Left hindlimb (tissue), 1 donor: Measurements from ENCODE around the gene EMC6.

Experiments used
- DNase-seq: peaks from one replicate; pipeline ENCODE4 v3.0.0-alpha.2; 2018

EMC6 gene

DNA sequence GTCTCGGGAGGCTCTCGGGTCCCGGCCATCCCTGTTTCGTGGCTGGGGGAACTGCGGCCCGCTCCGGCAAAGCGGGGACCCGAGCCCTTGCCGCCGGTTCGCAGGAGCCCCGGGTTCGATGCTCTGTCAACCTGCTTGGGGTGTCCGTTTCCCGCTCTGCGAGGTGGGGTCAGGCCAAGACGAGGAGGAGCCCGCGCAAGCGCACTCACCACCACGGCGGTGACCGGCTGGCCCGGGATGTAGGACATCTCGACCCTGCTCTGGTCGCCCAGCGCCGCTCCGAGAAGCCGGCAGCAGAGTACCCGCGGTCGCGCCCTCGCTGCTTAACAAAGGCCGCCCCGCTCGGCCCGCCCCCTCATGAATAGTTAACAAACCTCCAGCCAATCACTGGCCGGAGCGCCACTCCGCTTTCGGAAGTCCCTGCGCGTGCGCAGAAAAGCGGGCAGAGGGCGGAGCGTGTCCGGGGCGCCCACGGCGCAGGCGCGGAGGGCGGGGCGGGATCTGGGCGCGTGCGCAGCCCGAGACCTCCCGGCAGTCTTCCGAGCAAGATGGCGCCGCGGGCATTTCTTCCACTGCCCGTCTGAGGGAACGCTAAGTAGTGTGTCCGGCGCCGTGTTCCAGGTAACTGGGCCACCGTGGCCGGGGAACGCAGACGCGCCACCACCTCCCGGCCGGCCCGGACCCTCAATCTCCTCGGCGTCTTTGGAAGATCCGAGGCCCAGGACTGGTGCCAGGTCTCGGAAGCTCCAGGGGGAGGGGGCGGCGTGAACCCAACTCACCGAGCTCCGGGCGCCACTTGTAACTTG is at the start of gene EMC6, which contains the start of gene TAX1BP3:
Gene EMC6 (plus strand): TSS at position 534 of the 806 bp plus-strand sequence. CDS start 335 bp downstream, outside the sequence.
Gene TAX1BP3 (minus strand): TSS at position 300 of the 806 bp plus-strand sequence. CDS start 52 bp downstream, at position 248.
- peak; percentile 99 for DNase-seq

DNA sequence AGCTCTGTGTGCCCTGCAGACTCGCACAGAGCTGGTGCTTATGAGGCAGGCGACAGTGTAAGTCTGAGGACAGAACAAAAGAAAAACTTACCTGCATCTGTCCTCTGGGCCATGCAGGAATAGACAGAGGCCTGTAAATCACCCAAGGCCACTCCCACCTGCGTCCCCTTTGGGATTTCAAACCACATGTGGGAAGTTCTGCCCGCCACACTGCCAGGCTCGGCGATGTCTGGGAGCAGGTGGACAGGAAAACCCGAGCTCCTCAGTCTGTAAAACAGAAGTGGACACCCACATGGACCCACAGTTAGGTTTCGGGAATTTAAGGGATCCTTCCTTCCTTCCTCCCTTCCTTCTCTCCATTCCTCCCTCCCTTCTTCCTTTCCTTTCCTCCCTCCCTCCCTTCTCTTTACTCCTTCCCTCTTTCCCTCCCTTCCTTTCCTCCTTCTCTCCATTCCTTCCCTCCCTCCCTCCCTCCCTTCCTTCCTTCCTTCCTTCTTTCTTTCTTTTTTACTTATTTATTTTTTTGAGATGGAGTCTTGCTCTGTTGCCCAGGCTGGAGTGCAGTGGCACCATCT is 47.4 kb upstream of the EMC6 start:
- DNase-seq: peak; percentile 7

DNA sequence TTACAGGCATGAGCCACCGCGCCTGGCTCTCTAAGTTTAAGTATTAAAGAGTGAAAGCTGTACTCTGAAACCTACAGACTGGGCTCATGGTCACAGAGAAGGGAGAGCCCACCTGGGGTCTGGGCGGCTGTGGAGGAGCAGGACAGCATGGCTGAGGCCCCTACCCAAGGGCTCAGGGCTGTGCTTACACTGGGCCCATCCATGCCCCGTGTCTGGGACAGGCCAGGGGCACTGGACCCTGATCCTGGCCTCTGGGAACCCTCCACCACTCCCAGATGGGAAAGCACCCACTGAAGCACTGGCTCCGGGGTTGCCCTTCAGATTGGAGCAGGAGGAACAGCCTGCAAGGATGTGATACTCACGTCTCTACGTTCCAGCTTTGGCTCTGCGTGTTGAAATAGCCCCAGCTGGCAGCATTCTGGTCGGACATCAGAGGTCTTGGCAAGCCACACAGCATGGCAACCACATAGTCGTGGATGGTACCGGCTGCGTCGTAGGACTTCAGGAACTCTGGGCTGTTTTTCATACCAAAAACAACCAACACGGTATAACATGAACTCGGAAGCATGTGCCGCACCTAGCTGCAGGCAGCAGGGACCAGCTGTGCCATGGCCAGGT is 45.5 kb upstream of the EMC6 start:
- DNase-seq: peak; percentile 27

DNA sequence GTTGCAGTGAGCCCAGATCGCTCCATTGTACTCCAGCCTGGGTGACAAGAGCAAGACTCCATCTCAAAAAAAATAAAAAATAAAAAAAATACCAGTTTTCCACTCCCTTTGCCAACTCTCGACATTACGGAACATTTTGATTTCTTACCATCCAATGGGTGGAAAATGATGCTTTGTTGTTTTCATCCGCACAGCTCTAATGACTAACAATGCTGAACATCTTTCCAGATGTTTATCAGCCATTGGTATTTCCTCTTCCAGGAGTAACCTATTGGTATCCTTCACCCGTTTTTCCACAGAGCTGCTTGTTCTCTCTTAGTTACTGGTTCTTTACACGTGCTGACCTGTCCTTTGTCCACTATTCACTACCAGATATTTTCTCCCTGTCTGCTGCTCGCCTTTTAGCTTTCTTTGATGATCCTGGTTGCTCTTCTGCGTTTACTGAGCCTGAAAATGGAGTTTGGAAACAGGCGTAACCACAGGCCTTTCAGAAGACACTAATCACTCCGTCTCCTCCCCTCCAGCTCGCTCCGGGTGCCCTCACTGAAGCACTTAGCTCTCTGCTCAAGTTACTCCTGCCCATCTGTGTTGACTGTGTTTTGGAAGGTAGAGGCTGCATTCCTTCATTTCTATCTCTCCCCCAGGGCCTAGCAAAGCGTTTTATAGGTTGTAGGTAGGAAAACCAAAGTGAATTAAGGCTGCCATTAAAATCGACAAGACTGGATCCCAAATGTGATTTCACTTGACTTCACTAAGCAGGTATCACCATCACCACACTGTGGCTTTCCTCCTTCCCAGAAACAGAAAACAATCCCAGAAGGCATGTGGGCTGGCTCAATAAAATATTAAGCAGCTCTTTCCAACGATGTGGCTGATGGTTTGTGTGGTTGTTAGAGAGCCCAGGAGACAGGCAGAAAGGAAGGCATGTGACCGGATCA is 41.5 kb upstream of the EMC6 start:
- no peak for DNase-seq

DNA sequence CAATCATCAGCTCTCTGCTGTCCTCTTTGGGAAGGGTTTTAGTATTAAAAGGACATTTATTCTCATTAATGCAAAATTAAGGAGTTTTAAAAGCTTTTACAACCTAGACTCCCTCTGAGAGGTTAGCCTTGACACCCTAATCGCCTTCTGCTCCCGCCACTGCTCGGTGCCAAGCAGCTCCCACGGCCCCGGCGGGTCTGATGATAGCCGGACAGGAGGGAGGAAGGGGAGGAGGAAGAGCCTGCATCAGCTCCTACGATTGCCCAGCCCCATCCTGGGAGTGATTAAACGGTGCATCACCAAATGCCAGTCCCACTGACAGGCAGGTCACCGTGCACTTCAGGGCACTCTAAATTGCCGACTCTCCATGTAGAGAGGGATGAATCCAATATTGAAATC is 40.8 kb upstream of the EMC6 start:
- no peak for DNase-seq

DNA sequence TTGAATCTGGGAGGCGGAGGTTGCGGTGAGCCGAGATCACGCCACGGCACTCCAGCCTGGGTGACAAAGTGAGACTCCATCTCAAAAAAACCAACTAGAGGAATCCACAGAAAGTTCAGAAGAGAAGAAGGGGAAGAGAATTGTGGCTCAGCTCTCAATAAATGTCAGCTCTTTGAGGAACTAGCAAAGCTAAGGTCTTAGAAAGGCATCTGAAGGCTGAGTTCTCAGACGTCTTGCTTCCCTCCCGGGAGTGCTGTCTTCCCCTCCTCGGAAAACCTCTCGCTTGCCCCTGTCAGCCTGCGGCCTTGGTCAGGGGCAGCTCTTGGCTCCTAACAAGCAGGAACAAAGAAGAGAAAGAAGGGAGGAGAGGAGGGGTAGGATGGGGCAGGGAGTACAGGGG is 37.8 kb upstream of the EMC6 start:
- no peak for DNase-seq

DNA sequence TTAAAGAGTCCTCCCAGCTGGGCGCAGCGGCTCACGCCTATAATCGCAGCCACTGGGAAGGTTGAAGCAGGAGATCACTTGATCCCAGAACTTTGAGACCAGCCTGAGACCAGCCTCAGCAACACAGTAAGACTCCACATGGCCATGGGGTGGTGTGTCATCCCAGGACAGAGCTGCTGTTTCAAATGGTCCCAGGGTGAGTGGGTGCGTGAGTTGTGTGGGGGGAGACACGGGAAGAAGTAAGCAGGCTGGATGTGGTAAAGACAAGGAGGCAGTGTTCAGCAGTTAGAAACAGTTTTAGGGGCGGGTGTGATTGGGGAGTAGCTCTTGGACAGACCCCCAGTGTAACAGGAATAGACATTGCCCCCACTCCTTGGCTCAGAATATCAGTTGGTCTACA is 36.3 kb upstream of the EMC6 start:
- no peak for DNase-seq

DNA sequence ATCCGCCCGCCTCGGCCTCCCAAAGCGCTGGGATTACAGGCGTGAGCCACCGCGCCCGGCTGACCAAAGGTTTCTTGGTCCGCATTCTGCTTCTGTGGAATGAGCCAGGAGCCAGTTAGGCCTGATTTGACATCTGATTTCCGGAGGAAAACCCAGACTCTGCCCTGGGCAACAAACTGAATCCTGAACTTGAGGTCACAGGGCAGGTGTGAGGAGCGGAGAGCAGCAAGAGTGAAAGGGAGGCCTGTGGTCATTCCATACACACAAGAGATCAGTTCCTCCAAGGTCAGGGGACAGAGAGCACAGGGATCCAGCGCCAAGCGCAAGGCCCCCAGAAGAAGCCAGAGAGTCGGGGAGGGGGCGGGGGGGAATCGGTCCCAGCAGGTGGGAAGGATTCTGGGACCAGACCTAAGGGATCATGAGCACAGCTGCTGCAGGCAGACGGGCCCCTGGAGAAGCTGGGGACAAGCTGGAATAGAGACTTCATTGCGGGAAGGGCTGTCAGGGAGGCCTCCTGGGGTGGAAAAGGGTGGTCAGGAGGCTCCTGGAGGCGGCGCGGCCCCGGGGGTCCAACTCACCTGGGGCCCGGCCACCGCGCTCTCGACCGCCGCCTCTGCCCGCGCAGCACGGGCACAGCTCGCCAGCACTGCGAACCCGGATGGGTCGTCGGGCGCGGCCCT is 33.0 kb upstream of the EMC6 start:
- DNase-seq: peak; percentile 51

DNA sequence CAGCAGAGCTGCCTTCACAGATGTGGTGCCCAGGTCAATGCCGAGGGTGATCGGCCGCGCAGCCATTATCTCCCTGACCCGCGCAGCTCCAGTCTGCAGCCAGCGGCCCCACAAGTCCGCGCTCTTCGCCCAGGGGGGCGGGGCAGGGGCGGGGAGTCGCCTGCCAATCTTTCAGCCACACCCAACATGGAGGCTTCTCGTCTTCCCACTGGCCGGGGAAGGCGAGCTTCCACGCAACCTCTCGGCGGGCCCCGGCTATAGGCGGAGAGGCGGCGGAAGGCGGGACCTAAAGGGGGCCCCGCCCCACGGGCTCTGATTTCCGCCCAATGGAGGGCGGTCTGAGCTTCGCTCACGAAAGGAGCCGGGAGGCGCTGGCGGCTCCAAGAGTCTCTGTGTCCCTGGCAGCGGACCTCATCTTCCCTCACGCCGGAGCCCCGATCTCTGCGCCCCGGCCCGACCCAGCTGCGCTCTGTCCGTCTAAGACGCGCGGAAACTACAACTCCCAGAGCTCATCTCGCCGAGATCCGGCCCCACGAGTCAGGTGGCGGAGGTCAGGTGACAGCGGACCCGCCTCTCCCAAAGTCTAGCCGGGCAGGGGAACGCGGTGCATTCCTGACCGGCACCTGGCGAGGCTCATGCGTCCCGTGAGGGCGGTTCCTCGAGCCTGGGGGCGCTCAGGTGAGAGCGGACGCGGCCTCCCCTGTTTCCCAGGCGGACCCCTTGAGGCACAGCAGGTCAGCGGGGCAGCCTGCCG is 32.3 kb upstream of the EMC6 start, which contains the start of the genes CTNS and SHPK:
Gene CTNS (plus strand): TSS at position 607 of the 754 bp plus-strand sequence. CDS start 3,447 bp downstream, outside the sequence.
Gene SHPK (minus strand): TSS at position 97 of the 754 bp plus-strand sequence. CDS start 31 bp downstream, at position 66.
- DNase-seq: peak; percentile 98

DNA sequence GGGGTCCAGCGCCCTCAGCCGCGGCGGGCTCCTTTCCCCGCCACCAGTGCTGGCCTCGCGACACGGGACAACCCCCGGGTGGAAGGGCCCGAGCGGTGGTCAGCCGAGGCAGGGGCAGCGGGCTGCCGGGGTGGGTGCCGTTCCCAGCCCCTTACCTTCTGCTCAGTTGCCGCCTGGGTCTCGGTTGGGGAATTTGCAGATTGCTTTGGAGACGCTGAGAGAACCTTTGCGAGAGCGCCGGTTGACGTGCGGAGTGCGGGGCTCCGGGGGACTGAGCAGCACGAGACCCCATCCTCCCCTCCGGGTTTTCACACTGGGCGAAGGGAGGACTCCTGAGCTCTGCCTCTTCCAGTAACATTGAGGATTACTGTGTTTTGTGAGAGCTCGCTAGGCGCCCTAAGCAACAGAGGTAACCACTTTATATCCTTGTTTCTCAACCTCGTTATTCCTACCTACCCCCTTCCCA is 31.7 kb upstream of the EMC6 start:
- no peak for DNase-seq

DNA sequence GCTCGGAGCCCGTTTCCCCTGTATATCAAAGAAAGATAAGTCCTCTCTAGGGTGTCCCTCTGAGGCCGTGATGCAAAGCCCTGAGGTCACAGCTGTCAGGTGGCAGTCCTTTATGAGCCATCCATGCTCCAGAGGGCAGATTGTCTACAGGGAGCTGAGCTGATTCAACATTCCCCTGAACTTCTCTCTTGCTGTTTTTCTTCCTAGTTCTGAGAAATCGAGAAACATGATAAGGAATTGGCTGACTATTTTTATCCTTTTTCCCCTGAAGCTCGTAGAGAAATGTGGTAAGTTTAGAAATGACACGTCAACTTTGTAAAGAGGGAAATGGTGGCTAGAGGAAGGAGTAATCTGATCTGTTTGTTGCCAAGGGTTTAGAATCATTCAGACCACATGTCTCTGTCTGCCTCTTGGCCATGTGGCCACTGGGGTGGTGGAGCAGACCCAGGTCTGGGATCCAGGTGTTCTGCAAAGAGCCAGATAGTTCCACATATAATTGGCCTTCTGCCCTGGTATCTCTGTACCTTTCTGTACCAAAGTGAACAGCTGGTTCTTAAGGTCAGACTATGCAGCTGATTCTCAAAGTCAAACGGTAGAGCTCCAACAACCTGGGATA is 28.5 kb upstream of the EMC6 start:
- DNase-seq: no peak

DNA sequence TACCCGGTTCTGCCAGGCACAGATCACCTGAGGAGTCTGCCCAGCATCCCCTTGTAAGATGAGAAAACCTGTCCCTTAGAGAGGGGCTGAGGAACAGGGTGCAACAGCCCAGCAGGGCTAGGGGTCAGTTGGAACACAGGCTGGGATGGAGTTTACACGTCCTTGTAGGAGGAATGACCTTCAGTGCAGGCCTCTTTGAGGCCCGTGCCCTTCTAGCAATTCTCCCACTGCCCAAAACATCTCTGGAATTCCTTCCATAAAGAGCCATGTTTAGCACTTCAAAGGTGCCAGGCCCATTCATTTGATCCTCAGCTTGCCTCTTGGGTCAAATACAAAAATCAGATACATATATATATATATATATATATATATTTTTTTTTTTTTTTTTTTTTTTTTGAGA is 27.6 kb upstream of the EMC6 start:
- DNase-seq: no peak

DNA sequence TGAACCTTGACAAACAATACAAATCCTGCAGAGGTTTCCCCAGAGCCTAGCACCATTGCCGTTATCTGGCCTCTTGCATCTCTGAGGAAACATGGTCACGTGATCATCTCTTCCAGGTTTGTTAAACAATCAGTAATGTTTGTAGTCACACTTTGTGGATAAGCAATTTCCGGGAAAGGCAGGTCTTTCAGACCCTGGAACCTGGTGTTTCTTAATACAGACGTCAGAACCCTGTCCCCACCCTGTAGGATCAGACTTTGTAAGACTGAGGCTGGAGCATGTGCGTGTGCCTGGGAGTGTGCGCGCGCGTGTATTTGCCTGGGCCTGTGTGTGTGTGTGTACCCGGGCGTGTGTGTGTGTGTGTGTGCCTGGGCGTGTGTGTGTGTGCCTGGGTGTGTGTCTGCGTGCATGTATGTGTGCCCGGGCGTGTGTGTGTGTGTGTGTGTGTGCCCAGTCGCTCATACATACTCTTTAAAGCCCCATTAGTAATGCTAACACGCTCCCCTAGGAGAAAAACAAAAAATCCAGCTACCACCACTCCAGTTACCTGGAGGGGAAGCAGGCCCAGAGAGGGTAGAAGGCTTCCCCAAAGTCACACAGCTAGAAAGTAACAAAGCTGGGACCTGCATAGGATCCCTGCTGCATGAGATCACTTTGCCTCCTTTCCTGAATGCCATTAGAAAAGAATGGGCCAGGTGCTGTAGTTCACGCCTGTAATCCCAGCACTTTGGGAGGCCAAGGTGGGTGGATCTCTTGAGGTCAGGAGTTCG is 26.7 kb upstream of the EMC6 start:
- no peak for DNase-seq

DNA sequence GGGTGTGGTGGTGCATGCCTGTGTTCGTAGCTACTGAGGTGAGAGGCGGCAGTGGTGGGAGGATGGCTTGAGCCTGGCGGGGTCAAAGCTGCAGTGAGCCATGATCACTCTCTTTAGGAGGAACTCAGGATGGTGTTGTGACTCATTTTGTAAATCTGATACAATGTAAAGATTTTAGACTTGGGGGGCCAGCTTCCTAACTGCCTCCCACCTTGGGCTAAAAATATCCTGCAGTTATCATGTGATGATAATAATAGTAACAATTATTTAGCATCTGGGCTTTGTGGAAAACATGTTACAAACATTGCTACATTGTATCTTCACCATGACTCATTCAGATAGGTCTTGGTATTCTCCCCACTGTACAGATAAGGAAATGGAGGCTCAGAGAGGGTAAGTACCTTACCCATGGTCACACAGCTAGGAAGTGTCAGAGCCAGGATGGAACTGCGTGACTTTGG is 24.7 kb upstream of the EMC6 start:
- no peak for DNase-seq

DNA sequence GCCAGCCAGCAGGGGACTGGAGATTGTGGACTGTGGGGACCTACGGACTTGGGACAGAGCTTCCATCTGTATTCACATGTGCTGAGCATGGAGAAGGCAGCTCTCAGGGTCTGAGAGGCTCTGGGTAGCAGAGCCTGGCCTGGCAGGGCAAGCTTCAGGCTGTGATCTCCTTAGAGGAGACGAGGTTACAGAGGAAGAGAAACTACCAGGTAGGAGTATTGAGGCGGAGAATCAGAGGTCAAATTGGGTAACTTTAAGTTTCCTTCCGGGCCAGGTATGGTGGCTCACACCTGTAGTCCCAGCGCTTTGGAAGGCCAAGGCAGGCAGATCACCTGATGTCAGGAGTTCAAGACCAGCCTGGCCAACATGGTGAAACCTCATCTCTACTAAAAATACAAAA is 23.3 kb upstream of the EMC6 start:
- DNase-seq: no peak

DNA sequence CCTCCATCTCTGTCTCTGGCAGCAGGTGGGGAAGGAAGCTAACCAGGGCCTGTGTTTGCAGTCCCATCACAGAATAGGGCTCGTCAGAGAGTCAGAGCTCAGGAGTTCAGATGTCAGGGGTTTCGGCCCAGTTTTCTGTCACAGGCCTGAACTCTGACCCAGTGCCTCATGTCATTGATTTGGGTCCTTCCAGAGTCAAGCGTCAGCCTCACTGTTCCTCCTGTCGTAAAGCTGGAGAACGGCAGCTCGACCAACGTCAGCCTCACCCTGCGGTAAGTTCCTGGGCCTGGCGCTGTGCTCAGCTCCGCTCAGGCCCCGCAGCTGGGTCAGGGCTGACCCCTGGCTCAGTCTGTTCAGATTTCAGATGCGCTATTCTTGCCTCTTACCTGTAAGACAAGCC is 21.4 kb upstream of the EMC6 start:
- no peak for DNase-seq

DNA sequence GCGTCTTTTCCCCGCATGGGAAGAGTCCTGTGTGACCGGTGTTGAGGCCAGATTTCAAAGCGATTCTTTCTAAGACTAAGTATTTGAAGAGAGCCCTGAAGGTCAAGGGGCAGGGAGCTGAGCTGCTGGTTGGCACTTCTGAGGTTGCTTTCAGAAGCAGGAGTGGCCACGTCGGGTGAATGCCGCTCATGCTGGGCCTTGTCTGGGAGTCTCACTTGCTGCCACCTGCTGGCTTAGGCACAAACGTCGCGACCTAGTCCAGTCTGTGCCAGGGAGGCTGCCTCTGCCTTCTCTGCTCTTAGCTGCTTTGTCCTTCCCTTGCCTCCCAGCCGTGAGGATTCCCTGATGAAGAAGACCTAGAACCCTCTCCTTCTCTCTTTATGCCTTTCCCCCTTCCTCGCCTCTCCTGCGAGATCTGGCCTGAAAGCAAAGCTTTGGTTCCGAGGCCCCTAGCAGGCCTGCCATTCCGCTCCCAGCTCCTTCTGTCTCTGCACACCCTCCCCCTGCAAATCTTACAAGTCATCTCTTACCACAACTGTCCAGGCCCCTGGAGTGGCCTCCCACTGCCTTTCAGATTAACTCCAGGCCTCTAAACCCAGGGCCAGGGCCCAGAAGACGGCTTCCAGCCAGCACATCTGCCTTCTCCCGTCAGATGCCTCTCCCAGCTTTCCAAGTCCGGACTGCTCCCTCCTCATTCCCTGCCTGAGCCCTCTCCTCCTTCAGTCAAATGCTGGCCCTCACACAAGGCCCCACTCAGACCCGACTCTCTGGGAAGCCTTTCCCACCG is 20.6 kb upstream of the EMC6 start:
- DNase-seq: no peak

DNA sequence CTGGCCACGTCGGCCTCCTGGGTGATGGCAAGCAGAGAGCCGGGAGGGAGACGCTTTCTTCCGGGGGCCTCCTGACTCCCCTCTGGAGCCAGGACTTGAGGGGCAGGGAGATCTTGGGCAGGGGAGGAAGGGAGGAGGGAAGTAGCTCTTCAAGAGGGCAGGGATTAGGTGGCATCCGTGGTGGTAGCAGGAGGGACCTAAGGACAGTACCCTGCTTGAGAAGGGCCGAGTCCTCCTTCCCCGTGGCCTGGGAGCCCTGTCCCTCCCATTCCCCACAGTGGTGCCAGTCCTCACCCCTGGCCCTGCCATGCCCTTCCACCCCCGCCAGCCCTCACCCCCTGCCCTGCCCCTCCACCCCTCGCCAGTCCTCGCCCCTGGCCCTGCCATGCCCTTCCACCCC is 12.8 kb upstream of the EMC6 start:
- no peak for DNase-seq

DNA sequence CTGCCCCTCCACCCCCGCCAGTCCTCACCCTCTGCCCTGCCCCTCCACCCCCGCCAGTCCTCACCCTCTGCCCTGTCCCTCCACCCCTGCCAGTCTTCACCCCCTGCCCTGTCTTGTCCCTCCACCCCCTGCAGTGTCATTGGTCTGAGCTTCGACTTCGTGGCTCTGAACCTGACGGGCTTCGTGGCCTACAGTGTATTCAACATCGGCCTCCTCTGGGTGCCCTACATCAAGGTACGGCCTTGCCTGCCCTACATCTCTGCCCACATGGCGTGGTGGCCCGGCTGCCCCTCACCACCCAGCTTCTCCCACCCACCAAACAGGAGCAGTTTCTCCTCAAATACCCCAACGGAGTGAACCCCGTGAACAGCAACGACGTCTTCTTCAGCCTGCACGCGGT is 12.3 kb upstream of the EMC6 start:
- no peak for DNase-seq
